Measurements from ENCODE around the gene PROB1. TPM values are rescaled to one million over a fixed set of nuclear protein-coding genes. Genes with fewer than 3 reads are reported as not detected.
"Not testable (repeated sequence)": the region's sequence is repeated elsewhere in the genome, so short reads cannot be mapped to it uniquely, and the experiment has no call there.

PROB1 gene
- total and polyA plus RNA-seq, 7 donors = 15.2 to 86.7 (median 42.3) TPM

DNA sequence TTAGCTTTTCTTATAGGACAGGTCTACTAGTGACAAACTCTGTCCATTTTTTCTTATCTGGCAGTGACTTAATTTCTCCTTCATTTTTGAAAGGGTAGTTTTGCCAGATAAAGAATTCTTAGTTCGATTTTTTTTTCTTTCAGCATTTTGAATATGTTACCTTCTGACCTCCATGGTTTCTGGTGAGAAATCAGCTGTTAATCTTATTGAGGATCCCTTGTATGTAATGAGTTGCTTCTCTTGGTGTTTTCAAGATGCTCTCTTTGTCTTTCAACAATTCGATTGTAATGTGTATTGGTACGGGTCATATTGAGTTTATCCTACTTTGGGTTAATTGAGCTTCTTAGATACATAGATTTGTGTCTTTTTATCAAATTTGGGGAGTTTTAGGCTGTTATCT is 40.7 kb downstream of the PROB1 start:
- no peak for ATAC-seq
- Histone ChIP-seq H3K27me3 (ENCODE audit: insufficient read depth in 3 of 3, low read length in 2 of 3) (no peaks in the 10 kb centered on the region), H3K27ac (no peak overlapping the region), H3K9me3 (no peaks in the 10 kb centered on the region), H3K4me3 (no peak overlapping the region), H3K4me1 (peaks cover 33% of the 10 kb centered on the region), H3K36me3 (ENCODE audit: insufficient read depth in 1 of 2, low read depth in 1 of 2) (no peaks in the 10 kb centered on the region)
- intact Hi-C loops (cut with DNase I) = no loop called here
- no peak for DNase-seq
- 96 to 97% (median 97%) methylated on average over 3 of the region's 3 CpGs for WGBS, 3 donors
- TF ChIP-seq, protein P1, sequence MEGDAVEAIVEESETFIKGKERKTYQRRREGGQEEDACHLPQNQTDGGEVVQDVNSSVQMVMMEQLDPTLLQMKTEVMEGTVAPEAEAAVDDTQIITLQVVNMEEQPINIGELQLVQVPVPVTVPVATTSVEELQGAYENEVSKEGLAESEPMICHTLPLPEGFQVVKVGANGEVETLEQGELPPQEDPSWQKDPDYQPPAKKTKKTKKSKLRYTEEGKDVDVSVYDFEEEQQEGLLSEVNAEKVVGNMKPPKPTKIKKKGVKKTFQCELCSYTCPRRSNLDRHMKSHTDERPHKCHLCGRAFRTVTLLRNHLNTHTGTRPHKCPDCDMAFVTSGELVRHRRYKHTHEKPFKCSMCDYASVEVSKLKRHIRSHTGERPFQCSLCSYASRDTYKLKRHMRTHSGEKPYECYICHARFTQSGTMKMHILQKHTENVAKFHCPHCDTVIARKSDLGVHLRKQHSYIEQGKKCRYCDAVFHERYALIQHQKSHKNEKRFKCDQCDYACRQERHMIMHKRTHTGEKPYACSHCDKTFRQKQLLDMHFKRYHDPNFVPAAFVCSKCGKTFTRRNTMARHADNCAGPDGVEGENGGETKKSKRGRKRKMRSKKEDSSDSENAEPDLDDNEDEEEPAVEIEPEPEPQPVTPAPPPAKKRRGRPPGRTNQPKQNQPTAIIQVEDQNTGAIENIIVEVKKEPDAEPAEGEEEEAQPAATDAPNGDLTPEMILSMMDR (IDR thresholded peaks at IDR 0.05) = no peak

DNA sequence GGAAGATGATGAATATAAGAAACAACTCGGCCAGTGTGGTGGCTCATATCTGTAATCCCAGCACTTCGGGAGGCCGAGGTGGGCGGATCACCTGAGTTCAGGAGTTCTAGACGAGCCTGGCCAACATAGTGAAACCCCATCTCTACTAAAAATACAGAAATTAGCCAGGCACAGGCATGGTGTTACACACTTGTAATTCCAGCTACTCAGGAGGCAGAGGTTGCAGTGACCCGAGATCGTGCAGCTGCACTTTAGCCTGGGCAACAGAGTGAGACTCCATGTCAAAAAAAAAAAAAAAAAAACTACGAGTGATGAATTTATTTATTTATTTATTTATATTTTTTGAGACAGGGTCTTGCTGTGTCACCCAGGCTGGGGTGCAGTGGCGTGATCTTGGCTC is 47.0 kb downstream of the PROB1 start:
- H3K4me1 ChIP-seq = peaks cover 57% of the 10 kb centered on the region
- H3K36me3 ChIP-seq (ENCODE audit: insufficient read depth in 1 of 2, low read depth in 1 of 2); H3K9me3 ChIP-seq; DNase-seq; H3K4me3 ChIP-seq; H3K27ac ChIP-seq; intact Hi-C loops (cut with DNase I); H3K27me3 ChIP-seq (ENCODE audit: insufficient read depth in 3 of 3, low read length in 2 of 3): not testable (repeated sequence)
- WGBS, 3 donors = 51 to 80% (median 54%) methylated on average over 9 of the region's 9 CpGs
- ATAC-seq = peak in 2 of 4 donors; percentile 40 to 42

DNA sequence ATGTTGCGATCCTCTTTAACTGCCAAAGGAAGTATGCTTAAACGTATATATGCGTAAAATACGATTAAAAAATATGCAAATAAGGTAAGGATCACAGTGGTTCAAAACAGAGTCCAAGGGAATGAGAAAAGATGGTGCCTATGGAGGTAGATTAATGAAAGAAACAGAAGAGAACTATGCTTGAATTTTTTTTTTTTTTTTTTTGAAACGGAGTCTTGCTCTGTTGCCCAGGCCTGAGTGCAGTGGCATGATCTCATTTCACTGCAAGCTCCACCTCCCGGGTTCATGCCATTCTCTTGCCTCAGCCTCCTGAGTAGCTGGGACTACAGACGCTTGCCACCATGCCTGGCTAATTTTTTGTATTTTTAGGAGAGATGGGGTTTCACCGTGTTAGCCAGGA is 49.5 kb downstream of the PROB1 start:
- H3K36me3 ChIP-seq (ENCODE audit: insufficient read depth in 1 of 2, low read depth in 1 of 2); DNase-seq; H3K27ac ChIP-seq; H3K9me3 ChIP-seq; H3K4me3 ChIP-seq; intact Hi-C loops (cut with DNase I); H3K27me3 ChIP-seq (ENCODE audit: insufficient read depth in 3 of 3, low read length in 2 of 3); ATAC-seq: not testable (repeated sequence)
- WGBS, 3 donors = 88 to 93% (median 91%) methylated on average over 8 of the region's 8 CpGs
- H3K4me1 ChIP-seq = peaks cover 46% of the 10 kb centered on the region

DNA sequence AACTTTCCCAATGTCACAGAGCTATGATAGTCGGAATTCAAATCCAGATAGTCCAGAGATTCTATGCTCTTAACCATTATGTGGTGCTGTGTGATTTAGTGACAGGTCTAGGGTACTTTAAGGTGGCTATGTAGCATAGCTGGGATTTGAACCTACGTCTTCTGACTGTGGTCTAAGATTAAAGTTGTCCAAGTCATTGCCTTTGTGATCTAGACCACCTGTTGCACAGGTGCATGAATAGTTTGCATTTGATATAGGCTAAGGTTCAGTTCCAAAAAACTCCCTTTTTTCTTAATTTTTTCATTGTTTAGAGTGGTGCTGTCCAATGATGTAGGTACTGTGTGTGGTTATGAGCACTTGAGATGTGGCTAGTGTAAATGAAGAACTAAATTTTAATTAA is 50.7 kb downstream of the PROB1 start:
- Histone ChIP-seq H3K27me3 (ENCODE audit: insufficient read depth in 3 of 3, low read length in 2 of 3) (no peaks in the 10 kb centered on the region), H3K4me3 (peak overlapping the region; percentile 98), H3K27ac (no peak overlapping the region), H3K4me1 (peaks cover 37% of the 10 kb centered on the region), H3K36me3 (ENCODE audit: insufficient read depth in 1 of 2, low read depth in 1 of 2) (peaks cover 0 to 4% of the 10 kb centered on the region in 2 donors), H3K9me3 (no peaks in the 10 kb centered on the region)
- DNase-seq = no peak
- ATAC-seq = no peak
- intact Hi-C loops (cut with DNase I) = loop anchor here (5.0 kb wide), 3 partner anchors 42 to 48 kb away; partner anchors contain the start of gene MZB1 (in 1 of the 2)
- TF ChIP-seq, protein P1 (IDR thresholded peaks at IDR 0.05) = no peak
- 55 to 71% (median 69%) methylated on average over 2 of the region's 2 CpGs for WGBS, 3 donors

DNA sequence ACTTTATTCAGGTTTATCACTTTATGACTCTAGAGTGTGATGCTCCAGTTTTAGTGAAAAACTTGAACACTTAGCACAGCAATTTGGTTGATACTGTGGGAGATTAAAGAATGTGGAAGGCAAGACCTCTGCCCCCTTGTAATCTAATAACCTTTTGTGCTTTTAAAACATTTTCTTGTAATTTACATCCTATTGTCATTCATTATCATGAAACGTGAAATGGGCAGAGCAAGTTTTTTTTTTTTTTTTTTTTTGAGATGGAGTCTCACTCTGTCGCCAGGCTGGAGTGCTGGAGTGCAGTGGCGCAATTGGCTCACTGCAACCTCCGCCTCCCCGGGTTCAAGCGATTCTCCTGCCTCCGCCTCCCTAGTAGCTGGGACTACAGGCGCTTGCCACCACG is 51.4 kb downstream of the PROB1 start:
- H3K9me3 ChIP-seq = no peaks in the 10 kb centered on the region
- H3K27me3 ChIP-seq (ENCODE audit: insufficient read depth in 3 of 3, low read length in 2 of 3) = no peaks in the 10 kb centered on the region
- DNase-seq (no peak), ATAC-seq (no peak)
- intact Hi-C loops (cut with DNase I) = loop anchor here (5.0 kb wide), 3 partner anchors 41 to 49 kb away; partner anchors contain the start of gene MZB1 (in 1 of the 2)
- H3K27ac ChIP-seq = peak overlapping the region; percentile 100
- H3K36me3 ChIP-seq (ENCODE audit: insufficient read depth in 1 of 2, low read depth in 1 of 2) = peaks cover 0 to 4% of the 10 kb centered on the region in 2 donors
- H3K4me3 ChIP-seq = peak overlapping the region; percentile 98
- peaks cover 30% of the 10 kb centered on the region for H3K4me1 ChIP-seq
- 82 to 85% (median 85%) methylated on average over 9 of the region's 9 CpGs for WGBS, 3 donors
- TF ChIP-seq, protein P1 (IDR thresholded peaks at IDR 0.05) = no peak

DNA sequence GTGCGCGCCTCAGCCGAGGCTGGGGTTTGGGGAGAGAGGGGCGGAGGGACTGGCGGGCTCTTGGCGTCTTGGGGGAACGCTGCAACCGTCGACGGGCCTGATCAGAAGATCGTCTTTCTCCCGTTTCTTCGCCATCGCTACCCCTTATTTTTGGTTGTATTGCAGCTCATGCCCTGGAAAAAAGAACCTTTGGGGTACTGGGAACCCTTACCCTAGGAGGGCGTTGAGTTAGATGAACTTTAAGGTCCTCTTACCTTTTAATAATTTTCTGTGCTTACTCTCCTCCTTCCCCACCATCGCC is 52.5 kb downstream of the PROB1 start:
- ATAC-seq (no peak), DNase-seq (no peak)
- no peaks in the 10 kb centered on the region for H3K27me3 ChIP-seq (ENCODE audit: insufficient read depth in 3 of 3, low read length in 2 of 3)
- peak overlapping the region; percentile 98 for H3K4me3 ChIP-seq
- intact Hi-C loops (cut with DNase I) = loop anchor here (5.0 kb wide), 3 partner anchors 40 to 50 kb away; partner anchors contain the start of gene MZB1 (in 1 of the 2)
- no peaks in the 10 kb centered on the region for H3K9me3 ChIP-seq
- 0 to 2% (median 1%) methylated on average over 16 of the region's 16 CpGs for WGBS, 3 donors
- peaks cover 25% of the 10 kb centered on the region for H3K4me1 ChIP-seq
- peak overlapping the region; percentile 100 for H3K27ac ChIP-seq
- H3K36me3 ChIP-seq (ENCODE audit: insufficient read depth in 1 of 2, low read depth in 1 of 2) = peaks cover 0 to 4% of the 10 kb centered on the region in 2 donors
- TF ChIP-seq, protein P1 (IDR thresholded peaks at IDR 0.05) = no peak

Measured in psoas muscle (tissue), 8 donors.